GM23248 (cell line): Measurements from ENCODE around the gene DGAT2L6.

ENCODE experiments used
- EZH2 ChIP-seq: fragments of 200-600 bp; sonication (generic); IDR thresholded peaks from 2 replicates; pipeline ENCODE4 v1.6.1; 2018; ENCODE audit warnings: antibody characterized with exemption, mild to moderate bottlenecking; ENCODE audit not compliant: insufficient read depth, poor library complexity, severe bottlenecking
- EZH2phosphoT487 ChIP-seq: fragments of 200-600 bp; sonication (generic); IDR thresholded peaks from 2 replicates; pipeline ENCODE4 v1.6.1; 2018; ENCODE audit warnings: antibody characterized with exemption, moderate library complexity, mild to moderate bottlenecking, low read depth; ENCODE audit not compliant: insufficient read depth

DNA sequence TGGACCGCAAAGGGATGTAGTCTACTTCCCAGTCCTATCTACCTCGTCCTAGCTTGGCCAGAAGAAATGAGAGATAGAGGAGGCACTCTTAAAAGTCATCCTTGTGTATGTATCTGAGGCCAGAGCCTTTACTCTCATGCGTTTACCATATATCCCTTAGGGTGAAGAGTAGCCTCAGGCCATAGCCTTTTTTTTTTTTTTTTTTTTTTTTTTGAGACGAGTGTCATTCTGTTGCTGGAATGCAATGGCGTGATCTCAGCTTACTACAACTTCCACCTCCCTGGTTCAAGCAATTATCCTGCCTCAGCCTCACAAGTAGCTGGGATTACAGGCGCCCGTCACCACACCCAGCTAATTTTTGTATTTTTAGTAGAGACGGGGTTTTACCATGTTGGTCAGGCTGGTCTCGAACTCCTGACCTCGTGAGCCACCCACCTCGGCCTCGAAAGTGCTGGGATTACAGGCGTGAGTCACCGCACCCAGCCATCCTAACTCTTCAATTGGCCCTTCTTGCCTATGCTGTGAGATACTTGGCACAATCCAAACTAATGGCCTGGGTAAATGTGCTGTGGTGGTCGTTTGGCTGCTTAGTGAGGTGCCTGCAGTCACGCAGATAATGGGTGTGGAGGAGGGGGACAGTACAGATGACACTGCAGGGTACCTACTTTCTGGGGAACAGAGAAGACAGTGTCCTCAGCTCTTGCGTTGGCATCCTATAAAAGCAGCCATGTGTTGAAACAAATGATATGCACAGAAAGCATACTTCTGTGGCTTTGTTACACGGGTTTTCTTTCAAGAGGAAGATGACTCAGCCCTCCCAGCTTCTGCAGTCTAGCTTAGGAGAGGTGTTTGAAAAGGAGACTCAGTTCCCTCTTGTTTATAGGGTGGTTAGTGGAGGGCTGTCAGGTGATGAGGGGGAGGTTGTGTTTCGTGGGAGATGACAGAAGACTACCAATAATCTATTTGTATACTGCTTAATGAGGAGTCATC, 10.4 kb upstream of the DGAT2L6 start:
- no peak for TF ChIP-seq EZH2
- no peak for TF ChIP-seq EZH2phosphoT487
